ENCODE measurements around the gene TPP1. TPM values are rescaled to one million over a fixed set of nuclear protein-coding genes. Genes with fewer than 3 reads are reported as not detected.

TPP1 gene
- total RNA-seq (2016; rRNA removed; fragmentation: Illumina TruSeq; extraction: Trizol), result 13.9 and 14.4 TPM in 2 replicates
- 2.0 and 2.1 TPM in 2 replicates for total RNA-seq (2016; cell fraction: cytosol; rRNA removed; fragmentation: Illumina TruSeq; extraction: Trizol; ENCODE audit: low read depth)
- total RNA-seq (2016; cell fraction: insoluble cytoplasmic fraction; rRNA removed; fragmentation: Illumina TruSeq; extraction: Trizol), result 12.7 and 19.0 TPM in 2 replicates
- total RNA-seq (2016; cell fraction: membrane; rRNA removed; fragmentation: Illumina TruSeq; extraction: Trizol), result 5.1 and 5.7 TPM in 2 replicates
- total RNA-seq (2016; cell fraction: nucleus; rRNA removed; fragmentation: Illumina TruSeq; extraction: Trizol), result 44.6 and 53.2 TPM in 2 replicates
- 74.6 and 75.4 TPM in 2 replicates for polyA plus RNA-seq (2011; rRNA removed)
- polyA plus RNA-seq (2011; cell fraction: cytosol; rRNA removed), result 41.2 and 69.0 TPM in 2 replicates
- polyA plus RNA-seq (2011; cell fraction: nucleus; rRNA removed), result 130 and 133 TPM in 2 replicates
- polyA plus RNA-seq (2012), result 67.2 and 75.4 TPM in 2 replicates
- 3.2 and 3.3 TPM in 2 replicates for polyA plus RNA-seq (2016; cell fraction: cytosol; fragmentation: Illumina TruSeq; extraction: Trizol; ENCODE audit: low read depth)
- 19.2 and 28.8 TPM in 2 replicates for polyA plus RNA-seq (2016; cell fraction: insoluble cytoplasmic fraction; fragmentation: Illumina TruSeq; extraction: Trizol; ENCODE audit: low read depth)
- polyA plus RNA-seq (2016; cell fraction: membrane; fragmentation: Illumina TruSeq; extraction: Trizol; ENCODE audit: low read depth), result 6.8 and 8.7 TPM in 2 replicates
- 86.0 and 89.1 TPM in 2 replicates for polyA plus RNA-seq (2016; cell fraction: nucleus; fragmentation: Illumina TruSeq; extraction: Trizol; ENCODE audit: insufficient read depth, low read depth)
- polyA minus RNA-seq (2011; rRNA and poly(A)+ RNA removed; ENCODE audit: low replicate concordance), result 99.1 and 146 TPM in 2 replicates
- 64.9 and 85.0 TPM in 2 replicates for polyA minus RNA-seq (2011; cell fraction: cytosol; rRNA and poly(A)+ RNA removed)
- 36.2 and 41.0 TPM in 2 replicates for polyA minus RNA-seq (2011; cell fraction: nucleus; rRNA and poly(A)+ RNA removed)
- percentile 79 among the genes with signal in this experiment for Bru-seq, nascent RNA
- percentile 90 among the genes with signal in this experiment for BruChase-seq, experiment 1, labeled RNA remaining after a 6-hour chase
- percentile 87 among the genes with signal in this experiment for BruChase-seq, experiment 2, labeled RNA remaining after a 2-hour chase
- long read RNA-seq, experiment 1, transcript TPP1-201 (13 exons, 3,560 nt), result major isoform, 36 of 49 reads
- long read RNA-seq, experiment 1, transcript TPP1-214 (12 exons, 3,578 nt), result minor isoform, 5 of 49 reads
- long read RNA-seq, experiment 1, partial matches to known transcripts, result 3 of 49 reads
- long read RNA-seq, experiment 1, other reads (novel, unspliced or antisense), result 4 of 49 reads
- long read RNA-seq, experiment 2, transcript TPP1-231 (3 exons, 3,282 nt), result minor isoform, 6 of 215 reads
- long read RNA-seq, experiment 2, transcript TPP1-214 (12 exons, 3,578 nt), result minor isoform, 24 of 215 reads
- long read RNA-seq, experiment 2, transcript TPP1-201 (13 exons, 3,560 nt), result major isoform, 64 of 215 reads
- long read RNA-seq, experiment 2, partial matches to known transcripts, result 30 of 215 reads
- long read RNA-seq, experiment 2, other reads (novel, unspliced or antisense), result 90 of 215 reads

GRCh38 chr11:6619004-6619745 is at the start of gene TPP1:
Gene TPP1 (minus strand): TSS chr11:6619422. CDS start chr11:6619400, 22 bp downstream.
- BruUV-seq (replicated peaks), result TSS peak; percentile 75
- H3K4me2 ChIP-seq (ENCODE audit: low read depth, low read length), result peak within 1 kb of the TSS; percentile 99
- peaks cover 12 to 40% of the 10 kb centered on the region in 2 experiments; a peak in 4 of 5 replicates for H3K27me3 ChIP-seq (ENCODE audit: control insufficient read depth in 1 of 2, insufficient read depth in 2 of 2, low read length in 2 of 2)
- H3K4me1 ChIP-seq (ENCODE audit: insufficient read depth, low read length), result peaks cover 28% of the 10 kb centered on the region
- H3K36me3 ChIP-seq (replicated peaks in 1 of 2; ENCODE audit: control insufficient read depth in 1 of 2, insufficient read depth in 2 of 2, low read length in 2 of 2), result peaks cover 2 to 15% of the 10 kb centered on the region in 2 experiments; a peak in 3 of 5 replicates
- peak within 1 kb of the TSS; percentile 86 for H3K9ac ChIP-seq (ENCODE audit: insufficient read depth, low read depth, low read length)
- ChIA-PET POLR2A (interaction anchor here (0.7 to 3.1 kb wide), 18 partner anchors 9 to 256 kb away, joined by 3 to 36 read pairs (median 4); partner anchors contain the start of genes APBB1, ARFIP2, ILK and MRPL17), CTCF (ENCODE audit: low intra/inter-chr PET ratio, low total read pairs) (no interaction called here)
- peak; percentile 93 for ATAC-seq
- no peaks in the 10 kb centered on the region for H3K9me3 ChIP-seq (ENCODE audit: low read length)
- no peaks in the 10 kb centered on the region for H4K20me1 ChIP-seq (ENCODE audit: insufficient read depth, low read length)
- intact Hi-C loops (cut with micrococcal nuclease; ENCODE audit: unreplicated experiment) (loop anchor here (2.0 kb wide), 1 partner anchor 14 kb away; no protein-coding TSS in a partner anchor), in situ Hi-C loops (cut with HindIII; ENCODE audit: extremely low pct_ligation_motif_present, low pct_unique_long_range_greater_than_20kb) (no loop called here)
- 1% methylated on average over 12 of the region's 16 CpGs for WGBS (ENCODE audit: low lambda C conversion rate)
- peak within 1 kb of the TSS; percentile 82 for H2AFZ ChIP-seq (ENCODE audit: low read length)
- DNase-seq (ENCODE audit: low spot score), result peak; percentile 91
- H3K79me2 ChIP-seq (ENCODE audit: insufficient read depth, low read length), result peaks cover 7% of the 10 kb centered on the region
- H3K27ac ChIP-seq (ENCODE audit: extremely low read length, insufficient read depth, low read length), result peak within 1 kb of the TSS; percentile 58
- FAIRE-seq, result peak; percentile 98
- peak within 1 kb of the TSS; percentile 67 to 94 (median 88) for H3K4me3 ChIP-seq (replicated peaks in 1 of 3; ENCODE audit: insufficient read depth in 1 of 3, low read depth in 2 of 3, low read length in 3 of 3)
- TF ChIP-seq ZNF512B (CRISPR knock-in tag; IDR thresholded peaks at IDR 0.05; ENCODE audit: borderline replicate concordance), result no peak
- TF ChIP-seq THRA (CRISPR knock-in tag; IDR thresholded peaks at IDR 0.05; ENCODE audit: borderline replicate concordance), result no peak
- no peak for TF ChIP-seq PRPF4 (IDR thresholded peaks at IDR 0.05; ENCODE audit: low read depth, low read length, poor library complexity, severe bottlenecking)
- peak; percentile 82 for TF ChIP-seq ZNF574 (CRISPR knock-in tag; IDR thresholded peaks at IDR 0.05)
- 0 out of 2 replicates have a peak, but pooled peaks have one; percentile 38 for TF ChIP-seq BRD4 (CRISPR knock-in tag; IDR thresholded peaks at IDR 0.05)
- TF ChIP-seq ATF7 (IDR thresholded peaks at IDR 0.05), result no peak
- TF ChIP-seq ATF7 (CRISPR knock-in tag; IDR thresholded peaks at IDR 0.05), result no peak
- no peak for TF ChIP-seq ZNF569 (CRISPR knock-in tag; IDR thresholded peaks at IDR 0.05; ENCODE audit: borderline replicate concordance)
- TF ChIP-seq FOSL2 (CRISPR knock-in tag; IDR thresholded peaks at IDR 0.05), result peak; percentile 54

Data from HepG2 (cell line).